Stimulated activated CD4-positive, alpha-beta T cell treated with anti-CD3 and anti-CD28 coated beads, TNF-alpha, amount 100 ng/mL, for 24 hours (primary cell): ENCODE results near the gene DUSP18.
"Not testable (repeated sequence)": the region's sequence is repeated elsewhere in the genome, so short reads cannot be mapped to it uniquely, and the experiment has no call there.

Experiments
- DNase-seq, 3 experiments: peaks; one replicate each; pipeline ENCODE4 v3.0.0-alpha.2; 2020; ENCODE audit warnings: low read depth in 3 of 3

The DUSP18 gene

GRCh38 chr22:30640361-30640760, 27.3 kb downstream of the DUSP18 start:
- no peak for DNase-seq

GRCh38 chr22:30637701-30638114, 30.0 kb downstream of the DUSP18 start:
- no peak for DNase-seq

- peak in 1 of 3 experiments; percentile 16 for DNase-seq
Observed at GRCh38 chr22:30636226-30637077, 31.2 kb downstream of the DUSP18 start.

- peak; percentile 89 to 95 (median 95) for DNase-seq
Observed at GRCh38 chr22:30635273-30636225, 32.1 kb downstream of the DUSP18 start, which contains the start of gene SLC35E4. TSS of gene SLC35E4 (plus strand) at chr22:30635781. CDS start at chr22:30636451, 670 bp downstream.

GRCh38 chr22:30634471-30635233, 33.0 kb downstream of the DUSP18 start:
- peak; percentile 84 to 89 (median 85) for DNase-seq

- not testable (repeated sequence) for DNase-seq
Observed at GRCh38 chr22:30631469-30631868, 36.2 kb downstream of the DUSP18 start.

GRCh38 chr22:30628491-30628890, 39.2 kb downstream of the DUSP18 start:
- no peak for DNase-seq

GRCh38 chr22:30627471-30627870, 40.2 kb downstream of the DUSP18 start:
- no peak for DNase-seq

GRCh38 chr22:30626413-30626812, 41.3 kb downstream of the DUSP18 start:
- no peak for DNase-seq

GRCh38 chr22:30619909-30620308, 47.8 kb downstream of the DUSP18 start:
- DNase-seq: not testable (repeated sequence)

GRCh38 chr22:30617819-30618218, 49.9 kb downstream of the DUSP18 start:
- no peak for DNase-seq

GRCh38 chr22:30615543-30615954, 52.1 kb downstream of the DUSP18 start:
- DNase-seq: no peak

GRCh38 chr22:30614879-30615278, 52.8 kb downstream of the DUSP18 start:
- no peak for DNase-seq

- DNase-seq: no peak
Observed at GRCh38 chr22:30614268-30614667, 53.4 kb downstream of the DUSP18 start.

- no peak for DNase-seq
Observed at GRCh38 chr22:30612789-30613188, 54.9 kb downstream of the DUSP18 start.
